ENCODE measurements around the gene MSI2.

- no peak for TF ChIP-seq POLR2AphosphoS5 (IDR thresholded peaks at IDR 0.05; ENCODE audit: insufficient read depth, low read depth, low read length)
- TF ChIP-seq MYC (IDR thresholded peaks at IDR 0.05; ENCODE audit: low read depth, low read length) = no peak
- no peak for TF ChIP-seq CTCF (IDR thresholded peaks at IDR 0.05; ENCODE audit: extremely low read depth in 1 of 2, insufficient read depth in 1 of 2, low read depth in 1 of 2, low read length in 2 of 2)
- no peak for TF ChIP-seq EZH2 (IDR thresholded peaks at IDR 0.05; ENCODE audit: borderline replicate concordance, low read depth, low read length, severe bottlenecking)
- no peak for TF ChIP-seq MAX (IDR thresholded peaks at IDR 0.05; ENCODE audit: insufficient read depth, insufficient read length)
Observed at GRCh38 chr17:57442401-57442823, 186.1 kb downstream of the MSI2 start.

All from endothelial cell of umbilical vein (primary cell).